Endothelial cell of umbilical vein (primary cell): Measurements from ENCODE around the gene SLC35F3. TPM values are rescaled to one million over a fixed set of nuclear protein-coding genes. Genes with fewer than 3 reads are reported as not detected.

Experiments
- BruUV-seq: library from RNA; stranded (reverse); fragments of 400-500 nt; replicated peaks from 2 replicates; lab custom pipeline; 2021; lab: Mats Ljungman, UMichigan
- CTCF ChIA-PET: fragments of 300-600, 350-600 bp; sonication (Branson Sonifier 250); formaldehyde crosslinking; loops from one replicate; lab custom pipeline; 2021; ENCODE audit warnings: antibody characterized with exemption, inconsistent platforms; lab: Charles Lee
- POLR2A ChIA-PET: fragments of 300-600, 350-600 bp; sonication (Branson Sonifier 250); formaldehyde crosslinking; loops from one replicate; lab custom pipeline; 2021; ENCODE audit warnings: antibody characterized with exemption, inconsistent platforms; lab: Charles Lee
- DNase-seq: peaks from one replicate; pipeline ENCODE4 v3.0.0-alpha.2; 2011; ENCODE audit warnings: low read depth, low spot score
- FAIRE-seq: peaks from 2 replicates; lab custom pipeline; 2011; peaks lifted over from hg19 to GRCh38; lab: Jason Lieb, UNC
- H2AFZ ChIP-seq: 2 replicates; pipeline ENCODE4 v1.6.0; 2012; ENCODE audit warnings: low read depth, low read length, control low read depth, inconsistent platforms
- H3K27ac ChIP-seq: 2 replicates; pipeline ENCODE4 v1.5.1; 2011; ENCODE audit warnings: low read depth, mild to moderate bottlenecking, control low read depth, low read length, moderate library complexity; ENCODE audit not compliant: insufficient read depth
- H3K27me3 ChIP-seq, 2 experiments: 2 replicates each; pipeline versions ENCODE4 v1.6.0 to v1.6.1; 2011; ENCODE audit warnings: low read length in 2 of 2, mixed read lengths in 1 of 2; ENCODE audit not compliant: control insufficient read depth in 2 of 2, insufficient read depth in 2 of 2
- H3K36me3 ChIP-seq, 2 experiments: 2 replicates in 1 of 2; 3 replicates in 1 of 2; pipeline ENCODE4 v1.5.1; 2011; ENCODE audit warnings: low read length in 2 of 2, mild to moderate bottlenecking in 1 of 2, moderate library complexity in 1 of 2; ENCODE audit not compliant: control insufficient read depth in 2 of 2, insufficient read depth in 2 of 2; ENCODE audit errors: extremely low read depth in 1 of 2
- H3K4me1 ChIP-seq: 3 replicates; pipeline ENCODE4 v1.5.1; 2011; ENCODE audit warnings: mild to moderate bottlenecking, low read length; ENCODE audit not compliant: control insufficient read depth, insufficient read depth; ENCODE audit errors: extremely low read depth
- H3K4me2 ChIP-seq: 2 replicates; pipeline ENCODE4 v1.6.1; 2011; ENCODE audit warnings: low read length, control low read depth, mixed read lengths; ENCODE audit not compliant: insufficient read depth
- H3K4me3 ChIP-seq, 3 experiments: fragments of 200-600 bp in 1 of 3; sonication (generic), shearing (Covaris generic) in 1 of 3; replicated peaks in 1 of 3; 2 replicates each; pipeline ENCODE4 v1.5.1; 2011 to 2016; ENCODE audit warnings: control low read depth in 3 of 3, low read length in 3 of 3, mild to moderate bottlenecking in 2 of 3, inconsistent platforms in 1 of 3, low read depth in 1 of 3, moderate library complexity in 1 of 3; ENCODE audit not compliant: insufficient read depth in 1 of 3
- H3K79me2 ChIP-seq: 2 replicates; pipeline ENCODE4 v1.6.0; 2012; ENCODE audit warnings: low read length, inconsistent platforms; ENCODE audit not compliant: control insufficient read depth, insufficient read depth
- H3K9ac ChIP-seq: replicated peaks from 2 replicates; pipeline ENCODE3; 2011; ENCODE audit warnings: low read length, control low read depth; ENCODE audit not compliant: insufficient read depth; ENCODE audit errors: extremely low read depth
- H3K9me1 ChIP-seq: replicated peaks from 3 replicates; pipeline ENCODE4 v1.6.0; 2011; ENCODE audit warnings: mild to moderate bottlenecking, low read length; ENCODE audit not compliant: control insufficient read depth, insufficient read depth; ENCODE audit errors: extremely low read depth
- H3K9me3 ChIP-seq: replicated peaks from 2 replicates; pipeline ENCODE4 v1.5.1; 2012; ENCODE audit warnings: low read length, inconsistent platforms; ENCODE audit not compliant: control insufficient read depth, insufficient read depth
- H4K20me1 ChIP-seq: replicated peaks from 2 replicates; pipeline ENCODE3; 2011; ENCODE audit warnings: mild to moderate bottlenecking, low read length; ENCODE audit not compliant: control insufficient read depth, insufficient read depth; ENCODE audit errors: extremely low read depth
- CTCF ChIP-seq, 2 donors: IDR thresholded peaks; 1 replicate in 1 of 2; 2 replicates in 1 of 2; pipeline ENCODE4 v1.5.1; 2011; ENCODE audit warnings: low read length in 2 of 2, mild to moderate bottlenecking in 2 of 2, moderate library complexity in 2 of 2, control low read depth in 1 of 2, inconsistent platforms in 1 of 2, low read depth in 1 of 2; ENCODE audit not compliant: insufficient read depth in 1 of 2; ENCODE audit errors: extremely low read depth in 1 of 2
- EZH2 ChIP-seq: IDR thresholded peaks from 2 replicates; pipeline ENCODE4 v1.6.1; 2012; ENCODE audit warnings: borderline replicate concordance, low read depth, mild to moderate bottlenecking, moderate library complexity, low read length, inconsistent platforms; ENCODE audit not compliant: severe bottlenecking
- FOS ChIP-seq: IDR thresholded peaks from 2 replicates; pipeline ENCODE4 v1.6.1; 2011; ENCODE audit warnings: mild to moderate bottlenecking, low read length, moderate library complexity, borderline replicate concordance; ENCODE audit not compliant: insufficient read depth
- GATA2 ChIP-seq: IDR thresholded peaks from 2 replicates; pipeline ENCODE4 v1.7.0; 2011; ENCODE audit warnings: low read depth, mild to moderate bottlenecking, moderate library complexity, mixed read lengths, low read length; ENCODE audit not compliant: insufficient read length, insufficient read depth
- JUN ChIP-seq: IDR thresholded peaks from 2 replicates; pipeline ENCODE4 v1.6.1; 2011; ENCODE audit warnings: borderline replicate concordance, low read depth; ENCODE audit not compliant: insufficient read length, insufficient read depth
- MYC ChIP-seq: IDR thresholded peaks from one replicate; pipeline ENCODE4 v1.6.1; 2011; ENCODE audit warnings: mild to moderate bottlenecking, low read depth, low read length
- POLR2A ChIP-seq: IDR thresholded peaks from 2 replicates; pipeline ENCODE4 v1.6.1; 2012; ENCODE audit warnings: low read depth, mild to moderate bottlenecking, control low read depth, low read length
- POLR2AphosphoS5 ChIP-seq: IDR thresholded peaks from 2 replicates; pipeline ENCODE4 v1.6.1; 2012; ENCODE audit warnings: low read depth, mild to moderate bottlenecking, control low read depth, low read length, moderate library complexity; ENCODE audit not compliant: insufficient read depth
- dilution Hi-C: fragments of 300-500 bp; cut with MboI; formaldehyde crosslinking; loops from one replicate; pipeline ENCODE4 v1.15.0; 2019; ENCODE audit warnings: low sequenced_read_pairs; ENCODE audit not compliant: extremely low pct_ligation_motif_present
- intact Hi-C: fragments of 100-400 bp; cut with micrococcal nuclease; formaldehyde crosslinking; loops from one replicate; pipeline ENCODE4 v1.10.0; 2022
- polyA plus RNA-seq, 4 experiments: library from polyadenylated mRNA; depleted of rRNA in 3 of 4; stranded (reverse) in 3 of 4; unstranded in 1 of 4; fragments of >200 nt; gene quantifications; 2 replicates each; pipeline versions ENCODE4 v1.2.1 to v1.2.3, GENCODE V29; 2011 to 2012; ENCODE audit warnings: missing spikeins in 1 of 4
- total RNA-seq: library from RNA; stranded (reverse); gene quantifications from 2 replicates; pipeline ENCODE4 v1.2.3, GENCODE V29; 2021
- TF ChIP-seq, protein P1 (sequence below): IDR thresholded peaks from 2 replicates; pipeline ENCODE4 v1.6.1; 2011; ENCODE audit not compliant: insufficient read depth, insufficient read length

Gene SLC35F3
- total and polyA plus RNA-seq, 2 donors (not counting 3 experiments of a cell fraction or from before 2014, with no cell fraction given): not detected

DNA sequence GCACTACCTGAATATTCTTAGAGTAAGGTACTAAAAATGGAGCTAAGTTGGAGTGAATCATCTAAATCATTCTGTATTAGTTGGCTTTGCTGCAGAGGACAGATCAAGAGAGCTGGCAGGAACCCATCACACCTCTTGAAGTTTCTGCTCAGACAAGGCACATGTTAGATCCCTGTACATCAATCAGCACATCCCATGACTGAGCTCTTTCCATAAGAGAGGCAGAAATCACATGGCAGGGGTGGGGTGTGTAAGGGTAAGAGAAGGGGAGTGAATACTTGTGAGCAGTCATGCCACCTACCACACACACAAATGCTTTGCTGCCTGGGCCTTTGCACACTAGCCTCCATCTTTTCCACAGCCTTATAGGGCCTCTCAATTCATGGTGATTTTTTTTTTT lies 214.4 kb downstream of the SLC35F3 start:
- no peaks in the 10 kb centered on the region for H4K20me1 ChIP-seq
- H3K4me3 ChIP-seq: no peak overlapping the region
- H3K27me3 ChIP-seq: peaks cover 0 to 2% of the 10 kb centered on the region in 2 experiments
- TF ChIP-seq FOS (no peak), EZH2 (no peak), MYC (no peak), POLR2AphosphoS5 (no peak), POLR2A (no peak), GATA2 (no peak), JUN (no peak), CTCF (IDR thresholded peaks at IDR 0.05; ENCODE audit: extremely low read depth in 1 of 2, insufficient read depth in 1 of 2, low read depth in 1 of 2, low read length in 2 of 2) (no peak)
- TF ChIP-seq, protein P1, sequence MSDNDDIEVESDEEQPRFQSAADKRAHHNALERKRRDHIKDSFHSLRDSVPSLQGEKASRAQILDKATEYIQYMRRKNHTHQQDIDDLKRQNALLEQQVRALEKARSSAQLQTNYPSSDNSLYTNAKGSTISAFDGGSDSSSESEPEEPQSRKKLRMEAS: no peak
- no peak overlapping the region for H3K9ac ChIP-seq
- dilution Hi-C loops (no loop called here), intact Hi-C loops (loop anchor here (10.0 kb wide), 1 partner anchor 356 kb away; the partner anchor contains the start of gene TARBP1)
- FAIRE-seq (no peak), DNase-seq (no peak)
- H3K4me1 ChIP-seq: peaks cover 3% of the 10 kb centered on the region
- ChIA-PET POLR2A (no interaction called here), CTCF (interaction anchor here (0.8 to 2.2 kb wide), 4 partner anchors 8 to 200 kb away, joined by 3 to 13 read pairs (median 3); no protein-coding TSS in a partner anchor)
- no peaks in the 10 kb centered on the region for H3K36me3 ChIP-seq
- H3K79me2 ChIP-seq: no peaks in the 10 kb centered on the region
- H3K9me3 ChIP-seq: no peaks in the 10 kb centered on the region
- H3K4me2 ChIP-seq: no peak overlapping the region
- H3K9me1 ChIP-seq: no peaks in the 10 kb centered on the region
- BruUV-seq: no TSS peak
- no peak overlapping the region for H2AFZ ChIP-seq
- no peak overlapping the region for H3K27ac ChIP-seq
